ENCODE results near the gene ST6GALNAC5. TPM values are rescaled to one million over a fixed set of nuclear protein-coding genes. Genes with fewer than 3 reads are reported as not detected.
"Not testable (repeated sequence)": the region's sequence is repeated elsewhere in the genome, so short reads cannot be mapped to it uniquely, and the experiment has no call there.

ST6GALNAC5 gene
- polyA plus RNA-seq, result 1 to 10 TPM in 1 of 4 donors, under 1 TPM in 1, not detected in 2; 0.90 to 4.0 TPM
- long read RNA-seq, donor 1, result 0 reads
- long read RNA-seq, donor 2, partial matches to known transcripts, result 0 of 2 reads
- long read RNA-seq, donor 2, other reads (novel, unspliced or antisense), result 0 of 2 reads
- long read RNA-seq, donor 3, partial matches to known transcripts, result 0 of 2 reads
- long read RNA-seq, donor 3, other reads (novel, unspliced or antisense), result 0 of 2 reads
- long read RNA-seq, donor 4, result 0 reads
- long read RNA-seq, donor 5, partial matches to known transcripts, result 0 of 1 reads
- long read RNA-seq, donor 5, other reads (novel, unspliced or antisense), result 0 of 1 reads
- long read RNA-seq, donor 6, partial matches to known transcripts, result 0 of 2 reads
- long read RNA-seq, donor 6, other reads (novel, unspliced or antisense), result 0 of 2 reads
- long read RNA-seq, donor 7, result 0 reads
- long read RNA-seq, donor 8, result 0 reads
- long read RNA-seq, donor 9, result 0 reads
- long read RNA-seq, donor 10, partial matches to known transcripts, result 0 of 2 reads
- long read RNA-seq, donor 10, other reads (novel, unspliced or antisense), result 0 of 2 reads

DNA sequence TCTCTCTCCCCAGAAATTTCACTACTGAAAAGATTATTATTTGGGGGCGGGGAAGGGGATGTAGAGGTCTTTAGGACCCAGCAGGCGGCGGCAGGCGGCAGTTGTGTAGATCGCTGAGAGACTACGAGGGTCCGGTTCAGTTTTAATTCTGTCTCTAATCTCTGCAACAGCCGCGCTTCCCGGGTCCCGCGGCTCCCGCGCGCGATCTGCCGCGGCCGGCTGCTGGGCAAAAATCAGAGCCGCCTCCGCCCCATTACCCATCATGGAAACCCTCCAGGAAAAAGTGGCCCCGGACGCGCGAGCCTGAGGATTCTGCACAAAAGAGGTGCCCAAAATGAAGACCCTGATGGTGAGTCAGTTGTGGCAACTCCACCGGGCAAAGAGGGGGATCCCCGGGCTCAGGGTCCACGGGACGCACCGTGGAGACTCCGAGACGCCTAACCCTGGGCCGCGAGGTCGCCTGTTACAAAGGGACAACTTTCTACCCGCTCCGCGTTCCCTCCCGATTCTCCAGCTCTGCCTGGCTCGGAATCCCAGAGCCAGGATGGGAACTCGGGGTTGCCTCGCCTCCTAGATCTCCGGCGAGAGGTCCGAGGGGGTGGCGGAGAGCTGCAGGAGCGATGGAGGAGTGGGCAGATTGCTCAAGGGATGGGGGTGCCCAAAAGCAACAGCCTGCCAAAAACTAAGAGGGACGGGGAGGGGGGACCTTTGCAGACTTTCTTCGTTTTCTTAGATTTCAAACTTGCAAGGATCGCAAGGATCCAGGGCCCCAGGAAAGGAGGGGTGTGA is at the start of gene ST6GALNAC5:
Gene ST6GALNAC5, plus strand, starts transcription at position 139 of the 789 bp plus-strand sequence.
- H3K4me3 ChIP-seq (ENCODE audit: low read depth in 1 of 3, low read length in 3 of 3), result peak within 1 kb of the TSS in 1 of 3 donors; percentile 63
- H3K36me3 ChIP-seq (ENCODE audit: control insufficient read depth in 3 of 3, insufficient read depth in 2 of 3, low read depth in 1 of 3, low read length in 3 of 3), result no peaks in the 10 kb centered on the region
- no peak for FAIRE-seq
- H3K4me1 ChIP-seq (ENCODE audit: control insufficient read depth in 3 of 3, insufficient read depth in 2 of 3, low read depth in 1 of 3, low read length in 2 of 3), result peaks cover 0 to 5% (median 0%) of the 10 kb centered on the region in 3 donors
- H3K27me3 ChIP-seq (ENCODE audit: control insufficient read depth in 3 of 3, insufficient read depth in 3 of 3, low read length in 3 of 3), result peaks cover 0 to 42% (median 11%) of the 10 kb centered on the region in 3 donors
- H3K9me3 ChIP-seq (ENCODE audit: control insufficient read depth in 2 of 2, insufficient read depth in 1 of 2, low read depth in 1 of 2, low read length in 1 of 2), result no peaks in the 10 kb centered on the region
- peak within 1 kb of the TSS in 2 of 3 donors; percentile 3 to 55 for H3K27ac ChIP-seq (ENCODE audit: low read depth in 1 of 3, low read length in 2 of 3)
- WGBS, 3 donors, result 1 to 10% (median 5%) methylated on average over 47 to 50 of the region's 50 CpGs
- DNase-seq, result peak in 1 of 2 donors; percentile 33

DNA sequence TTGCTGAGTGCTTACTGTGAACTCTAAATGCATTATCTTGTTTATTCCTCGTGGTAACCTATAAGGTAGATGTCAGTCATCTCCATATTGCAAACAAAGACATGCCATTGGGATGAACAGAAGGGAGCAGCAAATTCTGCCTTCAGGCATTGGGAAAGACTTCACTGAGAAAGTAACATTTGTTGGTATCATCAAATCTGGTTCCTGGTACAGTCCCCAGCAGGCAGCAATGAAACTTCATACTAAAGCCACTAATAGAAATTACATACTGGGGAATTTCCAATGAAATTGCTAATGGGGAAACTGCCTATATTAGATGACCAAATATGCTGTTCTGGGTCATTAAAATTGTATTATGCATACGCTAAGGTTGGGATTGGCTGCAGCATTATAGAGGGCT is 47.3 kb upstream of the ST6GALNAC5 start:
- 47 to 69% (median 58%) methylated on average over 2 of the region's 2 CpGs for WGBS, 3 donors
- no peak for FAIRE-seq
- H3K4me3 ChIP-seq (ENCODE audit: low read depth in 1 of 3, low read length in 3 of 3), result no peak overlapping the region
- no peak for DNase-seq
- H3K36me3 ChIP-seq (ENCODE audit: control insufficient read depth in 3 of 3, insufficient read depth in 2 of 3, low read depth in 1 of 3, low read length in 3 of 3), result no peaks in the 10 kb centered on the region
- no peak overlapping the region for H3K27ac ChIP-seq (ENCODE audit: low read depth in 1 of 3, low read length in 2 of 3)
- H3K4me1 ChIP-seq (ENCODE audit: control insufficient read depth in 3 of 3, insufficient read depth in 2 of 3, low read depth in 1 of 3, low read length in 2 of 3), result no peaks in the 10 kb centered on the region
- no peaks in the 10 kb centered on the region for H3K9me3 ChIP-seq (ENCODE audit: control insufficient read depth in 2 of 2, insufficient read depth in 1 of 2, low read depth in 1 of 2, low read length in 1 of 2)
- H3K27me3 ChIP-seq (ENCODE audit: control insufficient read depth in 3 of 3, insufficient read depth in 3 of 3, low read length in 3 of 3), result peaks cover 0 to 3% (median 0%) of the 10 kb centered on the region in 3 donors

DNA sequence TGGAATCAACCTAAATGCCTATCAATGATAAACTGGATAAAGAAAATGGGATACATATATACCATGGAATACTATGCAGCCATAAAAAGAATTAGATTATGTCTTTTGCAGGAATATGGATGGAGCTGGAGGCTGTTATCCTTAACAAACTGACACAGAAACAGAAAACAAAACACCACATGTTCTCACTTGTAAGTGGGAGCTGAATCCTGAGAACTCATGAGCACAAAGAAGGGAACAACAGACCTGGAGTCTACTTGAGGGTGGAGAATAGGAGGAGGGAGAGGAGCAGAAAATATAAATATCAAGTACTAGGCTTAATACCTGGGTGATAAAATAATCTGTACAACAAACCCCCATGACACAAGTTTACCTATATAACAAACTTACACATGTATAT is 44.3 kb upstream of the ST6GALNAC5 start:
- DNase-seq; H3K27me3 ChIP-seq (ENCODE audit: control insufficient read depth in 3 of 3, insufficient read depth in 3 of 3, low read length in 3 of 3); H3K4me3 ChIP-seq (ENCODE audit: low read depth in 1 of 3, low read length in 3 of 3); H3K9me3 ChIP-seq (ENCODE audit: control insufficient read depth in 2 of 2, insufficient read depth in 1 of 2, low read depth in 1 of 2, low read length in 1 of 2); H3K36me3 ChIP-seq (ENCODE audit: control insufficient read depth in 3 of 3, insufficient read depth in 2 of 3, low read depth in 1 of 3, low read length in 3 of 3); FAIRE-seq; H3K4me1 ChIP-seq (ENCODE audit: control insufficient read depth in 3 of 3, insufficient read depth in 2 of 3, low read depth in 1 of 3, low read length in 2 of 3); H3K27ac ChIP-seq (ENCODE audit: low read depth in 1 of 3, low read length in 2 of 3): not testable (repeated sequence)

DNA sequence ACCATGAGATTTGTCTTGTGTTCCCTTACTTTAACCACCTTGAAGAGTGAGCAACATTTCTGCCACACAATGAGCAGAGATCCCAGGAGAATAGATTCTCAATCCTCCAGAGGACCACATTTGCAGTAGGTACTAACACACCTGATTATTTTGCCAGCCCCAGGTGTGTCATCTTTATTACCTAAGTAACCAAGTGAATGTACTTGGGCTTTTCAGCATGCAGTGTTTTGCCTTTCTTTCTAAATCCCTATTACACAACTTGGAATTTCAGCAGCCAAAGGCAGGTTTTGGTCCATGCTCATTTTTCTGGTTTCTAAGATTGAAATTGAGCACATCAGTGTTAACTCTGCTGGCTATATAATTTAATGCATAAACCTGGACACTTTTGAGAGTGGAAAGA is 43.2 kb upstream of the ST6GALNAC5 start:
- FAIRE-seq (no peak), DNase-seq (no peak)
- Histone ChIP-seq H3K4me1 (ENCODE audit: control insufficient read depth in 3 of 3, insufficient read depth in 2 of 3, low read depth in 1 of 3, low read length in 2 of 3) (no peaks in the 10 kb centered on the region), H3K9me3 (ENCODE audit: control insufficient read depth in 2 of 2, insufficient read depth in 1 of 2, low read depth in 1 of 2, low read length in 1 of 2) (no peaks in the 10 kb centered on the region), H3K27ac (ENCODE audit: low read depth in 1 of 3, low read length in 2 of 3) (no peak overlapping the region), H3K27me3 (ENCODE audit: control insufficient read depth in 3 of 3, insufficient read depth in 3 of 3, low read length in 3 of 3) (no peaks in the 10 kb centered on the region), H3K4me3 (ENCODE audit: low read depth in 1 of 3, low read length in 3 of 3) (no peak overlapping the region), H3K36me3 (ENCODE audit: control insufficient read depth in 3 of 3, insufficient read depth in 2 of 3, low read depth in 1 of 3, low read length in 3 of 3) (no peaks in the 10 kb centered on the region)

DNA sequence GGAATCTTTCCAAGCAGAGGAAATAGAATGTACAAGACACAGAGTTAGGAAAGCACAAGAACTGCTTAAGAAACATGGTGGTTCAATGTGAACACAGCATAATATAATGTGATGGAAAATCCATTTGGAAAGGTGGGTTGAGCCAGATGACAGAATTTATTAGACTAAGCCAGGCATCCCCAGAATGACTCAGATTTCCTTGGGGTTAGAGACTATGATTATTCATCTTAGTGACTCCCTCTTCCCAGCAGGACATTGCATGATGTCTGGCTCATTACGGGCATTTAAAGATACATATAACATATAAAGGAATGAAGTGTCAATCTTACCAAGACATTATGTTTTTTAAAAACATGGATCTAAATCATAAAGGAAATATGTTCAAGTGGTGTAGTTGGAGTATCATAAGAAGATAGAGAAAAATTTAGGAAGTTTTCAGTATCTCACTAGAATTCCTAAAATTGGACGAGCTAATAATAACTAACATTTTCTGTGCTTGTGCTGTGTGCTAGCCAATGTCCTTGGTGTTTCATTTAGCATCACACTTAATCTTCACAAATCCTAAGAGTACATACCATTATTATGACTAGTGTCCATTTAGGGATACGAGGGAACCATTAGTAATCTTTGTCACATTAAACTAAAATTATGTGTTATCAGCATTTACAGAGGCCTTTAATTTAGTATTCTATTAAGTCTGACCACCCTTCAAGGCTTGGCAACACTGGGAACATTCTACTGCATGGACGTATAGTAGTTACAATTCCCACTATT is 41.0 kb upstream of the ST6GALNAC5 start:
- H3K4me3 ChIP-seq (ENCODE audit: low read depth in 1 of 3, low read length in 3 of 3), result no peak overlapping the region
- no peak overlapping the region for H3K27ac ChIP-seq (ENCODE audit: low read depth in 1 of 3, low read length in 2 of 3)
- FAIRE-seq (no peak), DNase-seq (no peak)
- H3K27me3 ChIP-seq (ENCODE audit: control insufficient read depth in 3 of 3, insufficient read depth in 3 of 3, low read length in 3 of 3), result no peaks in the 10 kb centered on the region
- 73 to 77% (median 75%) methylated on average over 4 of the region's 4 CpGs for WGBS, 3 donors
- no peaks in the 10 kb centered on the region for H3K9me3 ChIP-seq (ENCODE audit: control insufficient read depth in 2 of 2, insufficient read depth in 1 of 2, low read depth in 1 of 2, low read length in 1 of 2)
- no peaks in the 10 kb centered on the region for H3K36me3 ChIP-seq (ENCODE audit: control insufficient read depth in 3 of 3, insufficient read depth in 2 of 3, low read depth in 1 of 3, low read length in 3 of 3)
- H3K4me1 ChIP-seq (ENCODE audit: control insufficient read depth in 3 of 3, insufficient read depth in 2 of 3, low read depth in 1 of 3, low read length in 2 of 3), result no peaks in the 10 kb centered on the region

DNA sequence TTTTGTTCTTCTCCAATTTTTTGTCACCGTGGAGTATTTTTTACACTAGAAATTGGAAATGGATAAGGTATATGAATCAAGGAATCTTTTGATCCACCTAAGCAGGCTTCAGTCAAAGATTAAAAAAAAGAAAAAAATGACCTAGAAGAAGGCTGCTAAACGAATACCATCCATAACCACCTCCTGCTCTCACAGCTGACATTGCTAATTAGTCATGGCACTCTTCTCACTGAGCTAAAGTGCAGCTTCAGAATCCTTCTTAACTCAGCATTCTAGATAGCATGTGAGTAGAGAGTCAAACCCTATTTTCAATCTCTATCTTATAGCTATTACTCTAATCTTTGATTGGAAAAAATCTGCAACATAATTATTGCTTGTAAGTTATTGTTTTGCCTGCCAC is 40.2 kb upstream of the ST6GALNAC5 start:
- H3K36me3 ChIP-seq (ENCODE audit: control insufficient read depth in 3 of 3, insufficient read depth in 2 of 3, low read depth in 1 of 3, low read length in 3 of 3), result no peaks in the 10 kb centered on the region
- H3K4me1 ChIP-seq (ENCODE audit: control insufficient read depth in 3 of 3, insufficient read depth in 2 of 3, low read depth in 1 of 3, low read length in 2 of 3), result no peaks in the 10 kb centered on the region
- DNase-seq (no peak), FAIRE-seq (no peak)
- no peaks in the 10 kb centered on the region for H3K9me3 ChIP-seq (ENCODE audit: control insufficient read depth in 2 of 2, insufficient read depth in 1 of 2, low read depth in 1 of 2, low read length in 1 of 2)
- H3K4me3 ChIP-seq (ENCODE audit: low read depth in 1 of 3, low read length in 3 of 3), result no peak overlapping the region
- no peaks in the 10 kb centered on the region for H3K27me3 ChIP-seq (ENCODE audit: control insufficient read depth in 3 of 3, insufficient read depth in 3 of 3, low read length in 3 of 3)
- 55 to 72% (median 59%) methylated on average over 2 of the region's 2 CpGs for WGBS, 3 donors
- no peak overlapping the region for H3K27ac ChIP-seq (ENCODE audit: low read depth in 1 of 3, low read length in 2 of 3)

DNA sequence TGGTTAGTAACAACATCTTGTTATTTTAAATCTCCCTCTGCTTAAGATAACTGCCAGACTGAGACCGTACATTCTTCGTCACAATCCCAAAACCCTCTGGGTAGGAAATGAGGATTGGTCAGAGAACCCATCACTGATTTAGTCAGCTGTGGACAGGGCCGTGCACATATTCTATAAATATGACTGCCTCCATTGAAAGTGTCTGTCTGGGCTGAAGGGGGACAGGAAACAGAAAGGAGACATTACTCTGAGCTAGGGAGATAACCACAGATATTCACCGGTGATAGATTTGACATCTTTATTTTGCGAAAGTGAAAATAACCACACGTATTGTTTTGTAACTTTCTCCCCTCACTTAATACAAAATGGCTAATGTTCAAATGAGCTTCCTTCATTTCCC is 36.9 kb upstream of the ST6GALNAC5 start:
- 49 to 71% (median 60%) methylated on average over 6 of the region's 6 CpGs for WGBS, 3 donors
- DNase-seq (no peak), FAIRE-seq (no peak)
- Histone ChIP-seq H3K27ac (ENCODE audit: low read depth in 1 of 3, low read length in 2 of 3) (no peak overlapping the region), H3K4me1 (ENCODE audit: control insufficient read depth in 3 of 3, insufficient read depth in 2 of 3, low read depth in 1 of 3, low read length in 2 of 3) (no peaks in the 10 kb centered on the region), H3K4me3 (ENCODE audit: low read depth in 1 of 3, low read length in 3 of 3) (no peak overlapping the region), H3K9me3 (ENCODE audit: control insufficient read depth in 2 of 2, insufficient read depth in 1 of 2, low read depth in 1 of 2, low read length in 1 of 2) (no peaks in the 10 kb centered on the region), H3K36me3 (ENCODE audit: control insufficient read depth in 3 of 3, insufficient read depth in 2 of 3, low read depth in 1 of 3, low read length in 3 of 3) (no peaks in the 10 kb centered on the region), H3K27me3 (ENCODE audit: control insufficient read depth in 3 of 3, insufficient read depth in 3 of 3, low read length in 3 of 3) (no peaks in the 10 kb centered on the region)

DNA sequence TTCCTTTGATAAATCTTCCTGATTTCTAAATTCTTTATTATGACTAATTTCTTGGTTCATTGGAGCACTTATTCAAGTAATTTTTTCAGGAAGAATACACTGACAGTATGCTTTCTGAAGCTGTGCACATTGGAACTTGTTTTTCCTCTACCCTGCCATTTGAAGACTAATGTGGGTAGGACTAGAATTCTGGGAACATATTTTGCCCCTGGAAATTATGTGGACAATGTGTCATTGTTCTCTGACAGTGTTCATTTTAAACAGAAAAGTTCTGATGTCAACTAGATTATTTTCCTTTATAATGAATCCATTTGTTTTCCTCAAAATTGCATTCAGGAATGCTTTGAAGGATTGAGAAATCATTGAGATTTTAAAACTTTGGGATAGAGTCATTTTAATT is 34.8 kb upstream of the ST6GALNAC5 start:
- FAIRE-seq (no peak), DNase-seq (no peak)
- Histone ChIP-seq H3K4me3 (ENCODE audit: low read depth in 1 of 3, low read length in 3 of 3) (no peak overlapping the region), H3K27ac (ENCODE audit: low read depth in 1 of 3, low read length in 2 of 3) (no peak overlapping the region), H3K27me3 (ENCODE audit: control insufficient read depth in 3 of 3, insufficient read depth in 3 of 3, low read length in 3 of 3) (no peaks in the 10 kb centered on the region), H3K36me3 (ENCODE audit: control insufficient read depth in 3 of 3, insufficient read depth in 2 of 3, low read depth in 1 of 3, low read length in 3 of 3) (no peaks in the 10 kb centered on the region), H3K4me1 (ENCODE audit: control insufficient read depth in 3 of 3, insufficient read depth in 2 of 3, low read depth in 1 of 3, low read length in 2 of 3) (no peaks in the 10 kb centered on the region), H3K9me3 (ENCODE audit: control insufficient read depth in 2 of 2, insufficient read depth in 1 of 2, low read depth in 1 of 2, low read length in 1 of 2) (no peaks in the 10 kb centered on the region)
